Neuronal stem cell (in vitro differentiated cells): ENCODE data around the gene ZFYVE1.
"Not testable (repeated sequence)": the region's sequence is repeated elsewhere in the genome, so short reads cannot be mapped to it uniquely, and the experiment has no call there.

Experiments used
- DNase-seq: peaks from one replicate; pipeline ENCODE4 v3.0.0-alpha.2; 2013; ENCODE audit warnings: low spot score
- H2AFZ ChIP-seq: one replicate; pipeline ENCODE4 v1.6.1; 2013; ENCODE audit warnings: mild to moderate bottlenecking, low read length, inconsistent platforms
- H2AK5ac ChIP-seq: 2 replicates; pipeline ENCODE4 v1.6.1; 2013; ENCODE audit warnings: low read depth, mild to moderate bottlenecking, inconsistent platforms, low read length, moderate library complexity, mixed read lengths
- H2BK120ac ChIP-seq: 2 replicates; pipeline ENCODE4 v1.6.1; 2013; ENCODE audit warnings: low read depth, mild to moderate bottlenecking, inconsistent platforms, low read length, moderate library complexity, mixed read lengths
- H2BK12ac ChIP-seq: one replicate; pipeline ENCODE4 v1.6.1; 2013; ENCODE audit warnings: low read length, inconsistent platforms
- H2BK15ac ChIP-seq: 2 replicates; pipeline ENCODE4 v1.6.1; 2013; ENCODE audit warnings: mild to moderate bottlenecking, low read length, inconsistent platforms, mixed read lengths
- H2BK5ac ChIP-seq: one replicate; pipeline ENCODE4 v1.6.1; 2013; ENCODE audit warnings: inconsistent platforms, mild to moderate bottlenecking, low read length, moderate library complexity
- H3K14ac ChIP-seq: one replicate; pipeline ENCODE4 v1.6.1; 2013; ENCODE audit warnings: low read length, inconsistent platforms
- H3K18ac ChIP-seq: 2 replicates; pipeline ENCODE4 v1.6.1; 2013; ENCODE audit warnings: low read length, inconsistent platforms
- H3K23ac ChIP-seq: 2 replicates; pipeline ENCODE4 v1.6.1; 2013; ENCODE audit warnings: low read depth, mild to moderate bottlenecking, mixed read lengths, low read length, inconsistent platforms; ENCODE audit not compliant: poor library complexity
- H3K27ac ChIP-seq: replicated peaks from 3 replicates; pipeline ENCODE4 v1.5.1; 2013; ENCODE audit warnings: low read length, inconsistent platforms
- H3K27me3 ChIP-seq, 3 experiments: 2 replicates each; pipeline ENCODE4 v1.6.1; 2013; ENCODE audit warnings: low read length in 3 of 3, mild to moderate bottlenecking in 2 of 3, inconsistent platforms in 1 of 3, low read depth in 1 of 3, mixed read lengths in 1 of 3, moderate library complexity in 1 of 3; ENCODE audit not compliant: control insufficient read depth in 3 of 3, insufficient read depth in 3 of 3
- H3K36me3 ChIP-seq, 2 donors: replicated peaks in 1 of 2; 2 replicates each; pipeline ENCODE4 v1.6.1; 2013; ENCODE audit warnings: low read length in 2 of 2; ENCODE audit not compliant: control insufficient read depth in 2 of 2, insufficient read depth in 2 of 2
- H3K4ac ChIP-seq: 2 replicates; pipeline ENCODE4 v1.6.1; 2013; ENCODE audit warnings: inconsistent platforms, mild to moderate bottlenecking, low read length, moderate library complexity
- H3K4me1 ChIP-seq, 2 donors: 1 replicate in 1 of 2; 2 replicates in 1 of 2; pipeline ENCODE4 v1.6.1; 2013; ENCODE audit warnings: low read length in 2 of 2, low read depth in 1 of 2; ENCODE audit not compliant: control insufficient read depth in 2 of 2, insufficient read depth in 1 of 2
- H3K4me2 ChIP-seq: one replicate; pipeline ENCODE4 v1.6.1; 2013; ENCODE audit warnings: mild to moderate bottlenecking, low read length, inconsistent platforms; ENCODE audit not compliant: insufficient read depth, poor library complexity, severe bottlenecking
- H3K4me3 ChIP-seq, 2 donors: 2 replicates each; pipeline ENCODE4 v1.5.1; 2013; ENCODE audit warnings: low read length in 2 of 2, mild to moderate bottlenecking in 2 of 2, inconsistent platforms in 1 of 2, moderate library complexity in 1 of 2
- H3K79me1 ChIP-seq: one replicate; pipeline ENCODE4 v1.6.1; 2013; ENCODE audit warnings: low read depth, mild to moderate bottlenecking, inconsistent platforms, low read length, moderate library complexity
- H3K9ac ChIP-seq: one replicate; pipeline ENCODE4 v1.6.1; 2013; ENCODE audit warnings: mild to moderate bottlenecking, low read depth, low read length, inconsistent platforms; ENCODE audit not compliant: poor library complexity
- H3K9me3 ChIP-seq, 2 donors: replicated peaks in 1 of 2; 2 replicates each; pipeline versions ENCODE3 to v1.6.1; 2013; ENCODE audit warnings: low read length in 2 of 2, mild to moderate bottlenecking in 2 of 2, inconsistent platforms in 1 of 2, low read depth in 1 of 2, mixed read lengths in 1 of 2, moderate library complexity in 1 of 2; ENCODE audit not compliant: control insufficient read depth in 2 of 2, insufficient read depth in 1 of 2
- H4K8ac ChIP-seq: one replicate; pipeline ENCODE4 v1.6.1; 2013; ENCODE audit warnings: low read depth, mild to moderate bottlenecking, inconsistent platforms, low read length, moderate library complexity
- H4K91ac ChIP-seq: one replicate; pipeline ENCODE4 v1.6.1; 2013; ENCODE audit warnings: low read length, low read depth, mild to moderate bottlenecking, inconsistent platforms; ENCODE audit not compliant: poor library complexity
- WGBS, 2 donors: extraction: QIAGEN DNeasy Blood & Tissue Kit; methylation state at CpG; one replicate each; pipeline ENCODE4 v1.1.7; 2013; ENCODE audit warnings: missing lambda C conversion rate in 2 of 2, mixed read lengths in 1 of 2; ENCODE audit not compliant: insufficient read length in 2 of 2, insufficient replicate concordance in 1 of 2; ENCODE audit errors: extremely low coverage in 2 of 2; 5-methylcytosine and 5-hydroxymethylcytosine counted together

ZFYVE1 gene

GRCh38 chr14:72958548-72958947 is 68.4 kb downstream of the ZFYVE1 start:
- Histone ChIP-seq H3K79me1 (no peaks in the 10 kb centered on the region), H2AK5ac (no peak overlapping the region), H4K91ac (no peak overlapping the region), H2BK5ac (no peak overlapping the region), H2BK120ac (no peak overlapping the region), H3K27me3 (no peaks in the 10 kb centered on the region), H3K4me1 (no peaks in the 10 kb centered on the region), H3K4me3 (no peak overlapping the region), H3K4me2 (no peak overlapping the region), H2AFZ (no peak overlapping the region), H2BK12ac (no peak overlapping the region), H3K14ac (peak overlapping the region; percentile 94), H3K23ac (no peak overlapping the region), H3K9me3 (no peaks in the 10 kb centered on the region), H3K36me3 (peaks cover 0 to 17% of the 10 kb centered on the region in 2 donors), H3K18ac (no peak overlapping the region), H3K9ac (no peak overlapping the region), H3K27ac (no peak overlapping the region), H3K4ac (no peak overlapping the region), H4K8ac (no peak overlapping the region), H2BK15ac (no peak overlapping the region)
- no CpG with 5 or more reads among the region's 15 CpGs for WGBS, 2 donors
- no peak for DNase-seq

- Histone ChIP-seq H3K9me3 (no peaks in the 10 kb centered on the region), H3K79me1 (no peaks in the 10 kb centered on the region), H2AFZ (no peak overlapping the region), H2BK12ac (no peak overlapping the region), H3K27ac (no peak overlapping the region), H4K8ac (no peak overlapping the region), H3K4me2 (no peak overlapping the region), H3K14ac (no peak overlapping the region), H2AK5ac (no peak overlapping the region), H3K23ac (no peak overlapping the region), H2BK15ac (no peak overlapping the region), H3K18ac (no peak overlapping the region), H3K9ac (no peak overlapping the region), H3K27me3 (no peaks in the 10 kb centered on the region), H3K4me3 (no peak overlapping the region), H2BK5ac (no peak overlapping the region), H3K4me1 (no peaks in the 10 kb centered on the region), H3K36me3 (peaks cover 0 to 17% of the 10 kb centered on the region in 2 donors), H2BK120ac (no peak overlapping the region), H4K91ac (no peak overlapping the region), H3K4ac (no peak overlapping the region)
- no peak for DNase-seq
- WGBS, 2 donors, result no CpG with 5 or more reads among the region's 3 CpGs
Measured at GRCh38 chr14:72957213-72957612, 69.7 kb downstream of the ZFYVE1 start.

- DNase-seq, H2BK120ac ChIP-seq, H3K14ac ChIP-seq, H3K4me1 ChIP-seq, H3K4me3 ChIP-seq, H3K23ac ChIP-seq, H3K4ac ChIP-seq, H4K91ac ChIP-seq, H2BK15ac ChIP-seq, H2BK5ac ChIP-seq, H2AFZ ChIP-seq, H2BK12ac ChIP-seq, H3K18ac ChIP-seq, H3K4me2 ChIP-seq, H3K9me3 ChIP-seq, H3K9ac ChIP-seq, H3K27ac ChIP-seq, H3K27me3 ChIP-seq, H3K79me1 ChIP-seq, H2AK5ac ChIP-seq, H4K8ac ChIP-seq: not testable (repeated sequence)
- H3K36me3 ChIP-seq, result peaks cover 0 to 17% of the 10 kb centered on the region in 2 donors
- no CpG with 5 or more reads among the region's 9 CpGs for WGBS, 2 donors
Measured at GRCh38 chr14:72956741-72957140, 70.2 kb downstream of the ZFYVE1 start.

- H2BK120ac ChIP-seq, result no peak overlapping the region
- no peak overlapping the region for H3K4ac ChIP-seq
- no peaks in the 10 kb centered on the region for H3K27me3 ChIP-seq
- DNase-seq, result no peak
- peaks cover 0 to 9% of the 10 kb centered on the region in 2 donors for H3K36me3 ChIP-seq
- H3K79me1 ChIP-seq, result no peaks in the 10 kb centered on the region
- H3K14ac ChIP-seq, result no peak overlapping the region
- H3K23ac ChIP-seq, result no peak overlapping the region
- no peak overlapping the region for H4K91ac ChIP-seq
- H3K4me1 ChIP-seq, result no peaks in the 10 kb centered on the region
- H2BK5ac ChIP-seq, result no peak overlapping the region
- no peak overlapping the region for H2AFZ ChIP-seq
- H3K18ac ChIP-seq, result no peak overlapping the region
- no peak overlapping the region for H4K8ac ChIP-seq
- no peak overlapping the region for H3K4me2 ChIP-seq
- H3K9me3 ChIP-seq, result no peaks in the 10 kb centered on the region
- H3K4me3 ChIP-seq, result no peak overlapping the region
- H2BK12ac ChIP-seq, result no peak overlapping the region
- H3K27ac ChIP-seq, result no peak overlapping the region
- no peak overlapping the region for H2BK15ac ChIP-seq
- H2AK5ac ChIP-seq, result no peak overlapping the region
- no CpG with 5 or more reads among the region's 3 CpGs for WGBS, 2 donors
- H3K9ac ChIP-seq, result no peak overlapping the region
Measured at GRCh38 chr14:72952171-72952570, 74.7 kb downstream of the ZFYVE1 start.
